Activated T-cell treated with anti-CD3 and anti-CD28 coated beads, Interleukin-2, amount 50 U/mL, for 4 hours (primary cell): ENCODE measurements around the gene CLCN6. TPM values are rescaled to one million over a fixed set of nuclear protein-coding genes. Genes with fewer than 3 reads are reported as not detected.

Source experiments
- ATAC-seq, 2 donors: fragments of 200-7000 bp; cut with Tn5 transposase; one replicate each; pipeline ENCODE4 v1.10.0; 2021
- DNase-seq: peaks from one replicate; pipeline ENCODE4 v3.0.0-alpha.2; 2020
- H3K27me3 Mint-ChIP-seq: one replicate; pipeline ENCODE4 v1.8.0; 2021; ENCODE audit warnings: low read depth, mixed read lengths
- H3K36me3 Mint-ChIP-seq: one replicate; pipeline ENCODE4 v1.8.0; 2022; ENCODE audit warnings: mixed read lengths; ENCODE audit not compliant: insufficient read depth
- H3K4me1 Mint-ChIP-seq: one replicate; pipeline ENCODE4 v1.8.0; 2021; ENCODE audit warnings: low read depth, mixed read lengths
- H3K4me3 Mint-ChIP-seq: one replicate; pipeline ENCODE4 v1.8.0; 2021; ENCODE audit warnings: mild to moderate bottlenecking, moderate library complexity, mixed read lengths
- H3K9me3 Mint-ChIP-seq: one replicate; pipeline ENCODE4 v1.8.0; 2021; ENCODE audit warnings: mixed read lengths
- total RNA-seq, 3 donors: library from RNA; stranded (reverse); gene quantifications; one replicate each; pipeline ENCODE4 v1.2.1, GENCODE V29; 2021

The CLCN6 gene
- total RNA-seq, 3 donors from 2014 or later: 8.6 to 13.5 (median 10.7) TPM

GRCh38 chr1:11770011-11770410 lies 36.0 kb upstream of the CLCN6 start:
- Mint-ChIP-seq H3K9me3 (no peaks in the 10 kb centered on the region), H3K4me3 (no peak overlapping the region), H3K36me3 (no peaks in the 10 kb centered on the region), H3K4me1 (no peaks in the 10 kb centered on the region), H3K27me3 (peaks cover 3% of the 10 kb centered on the region)
- ATAC-seq (no peak), DNase-seq (no peak)

- no peaks in the 10 kb centered on the region for H3K4me1 Mint-ChIP-seq
- no peak overlapping the region for H3K4me3 Mint-ChIP-seq
- H3K9me3 Mint-ChIP-seq: no peaks in the 10 kb centered on the region
- peaks cover 3% of the 10 kb centered on the region for H3K27me3 Mint-ChIP-seq
- ATAC-seq: no peak
- DNase-seq: no peak
- H3K36me3 Mint-ChIP-seq: no peaks in the 10 kb centered on the region
Measured at GRCh38 chr1:11771481-11772043, 34.4 kb upstream of the CLCN6 start.

DNA sequence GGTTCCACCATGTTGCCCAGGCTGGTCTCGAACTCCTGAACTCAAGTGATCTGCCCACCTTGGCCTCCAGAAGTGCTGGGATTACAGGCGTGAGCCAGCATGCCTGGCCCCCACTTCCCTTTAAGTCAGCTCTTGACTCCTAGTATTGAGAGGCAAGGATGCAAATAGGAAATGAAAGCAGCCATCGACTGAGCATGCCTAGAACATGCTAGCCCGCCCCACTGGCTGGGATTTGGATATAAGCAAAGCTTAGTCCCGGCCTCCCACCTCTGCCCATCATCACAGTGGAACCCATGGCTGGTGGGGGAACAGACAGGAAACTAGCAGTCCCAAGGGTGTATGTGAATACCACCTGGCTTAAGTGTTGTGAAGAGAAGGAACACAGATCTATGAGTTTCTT lies 33.5 kb upstream of the CLCN6 start:
- H3K4me1 Mint-ChIP-seq: no peaks in the 10 kb centered on the region
- ATAC-seq (no peak), DNase-seq (no peak)
- peaks cover 2% of the 10 kb centered on the region for H3K27me3 Mint-ChIP-seq
- H3K36me3 Mint-ChIP-seq: no peaks in the 10 kb centered on the region
- H3K4me3 Mint-ChIP-seq: no peak overlapping the region
- H3K9me3 Mint-ChIP-seq: no peaks in the 10 kb centered on the region

GRCh38 chr1:11774753-11775152 lies 31.2 kb upstream of the CLCN6 start:
- H3K27me3 Mint-ChIP-seq: peaks cover 2% of the 10 kb centered on the region
- DNase-seq (no peak), ATAC-seq (no peak)
- no peaks in the 10 kb centered on the region for H3K36me3 Mint-ChIP-seq
- H3K4me3 Mint-ChIP-seq: no peak overlapping the region
- no peaks in the 10 kb centered on the region for H3K9me3 Mint-ChIP-seq
- no peaks in the 10 kb centered on the region for H3K4me1 Mint-ChIP-seq

- ATAC-seq: no peak
- no peak for DNase-seq
- Mint-ChIP-seq H3K4me1 (no peaks in the 10 kb centered on the region), H3K4me3 (no peak overlapping the region), H3K27me3 (no peaks in the 10 kb centered on the region), H3K36me3 (no peaks in the 10 kb centered on the region), H3K9me3 (no peaks in the 10 kb centered on the region)
Measured at GRCh38 chr1:11777658-11778322, 28.2 kb upstream of the CLCN6 start.

DNA sequence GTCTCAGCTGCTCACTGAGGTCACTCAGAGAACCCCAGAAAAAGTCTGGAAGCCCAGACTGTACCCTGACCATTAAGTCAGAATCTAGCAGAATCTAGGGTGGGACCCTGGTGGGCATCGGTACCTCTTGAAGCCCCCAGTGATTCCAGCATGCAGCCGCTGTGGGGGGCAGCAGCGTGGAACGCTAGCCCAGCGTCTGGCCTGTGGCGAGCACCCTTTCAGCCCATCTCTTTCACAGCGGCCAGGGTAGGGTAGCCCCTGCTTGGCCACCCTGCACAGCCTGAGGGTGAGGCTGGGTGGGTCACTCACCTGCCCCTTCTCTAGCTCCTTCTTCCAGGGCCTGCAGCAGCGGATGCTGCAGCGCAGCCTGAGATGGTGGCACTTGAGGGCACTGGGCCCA lies 27.7 kb upstream of the CLCN6 start:
- ATAC-seq (no peak), DNase-seq (no peak)
- H3K4me1 Mint-ChIP-seq: no peaks in the 10 kb centered on the region
- H3K9me3 Mint-ChIP-seq: no peaks in the 10 kb centered on the region
- H3K27me3 Mint-ChIP-seq: no peaks in the 10 kb centered on the region
- no peaks in the 10 kb centered on the region for H3K36me3 Mint-ChIP-seq
- no peak overlapping the region for H3K4me3 Mint-ChIP-seq

- DNase-seq (no peak), ATAC-seq (no peak)
- Mint-ChIP-seq H3K4me3 (no peak overlapping the region), H3K27me3 (no peaks in the 10 kb centered on the region), H3K9me3 (no peaks in the 10 kb centered on the region), H3K4me1 (no peaks in the 10 kb centered on the region), H3K36me3 (no peaks in the 10 kb centered on the region)
Measured at GRCh38 chr1:11778844-11779623, 27.0 kb upstream of the CLCN6 start.

- Mint-ChIP-seq H3K4me1 (peaks cover 3% of the 10 kb centered on the region), H3K9me3 (no peaks in the 10 kb centered on the region), H3K4me3 (no peak overlapping the region), H3K27me3 (no peaks in the 10 kb centered on the region), H3K36me3 (no peaks in the 10 kb centered on the region)
- ATAC-seq (no peak), DNase-seq (no peak)
Measured at GRCh38 chr1:11779715-11780379, 26.1 kb upstream of the CLCN6 start.

DNA sequence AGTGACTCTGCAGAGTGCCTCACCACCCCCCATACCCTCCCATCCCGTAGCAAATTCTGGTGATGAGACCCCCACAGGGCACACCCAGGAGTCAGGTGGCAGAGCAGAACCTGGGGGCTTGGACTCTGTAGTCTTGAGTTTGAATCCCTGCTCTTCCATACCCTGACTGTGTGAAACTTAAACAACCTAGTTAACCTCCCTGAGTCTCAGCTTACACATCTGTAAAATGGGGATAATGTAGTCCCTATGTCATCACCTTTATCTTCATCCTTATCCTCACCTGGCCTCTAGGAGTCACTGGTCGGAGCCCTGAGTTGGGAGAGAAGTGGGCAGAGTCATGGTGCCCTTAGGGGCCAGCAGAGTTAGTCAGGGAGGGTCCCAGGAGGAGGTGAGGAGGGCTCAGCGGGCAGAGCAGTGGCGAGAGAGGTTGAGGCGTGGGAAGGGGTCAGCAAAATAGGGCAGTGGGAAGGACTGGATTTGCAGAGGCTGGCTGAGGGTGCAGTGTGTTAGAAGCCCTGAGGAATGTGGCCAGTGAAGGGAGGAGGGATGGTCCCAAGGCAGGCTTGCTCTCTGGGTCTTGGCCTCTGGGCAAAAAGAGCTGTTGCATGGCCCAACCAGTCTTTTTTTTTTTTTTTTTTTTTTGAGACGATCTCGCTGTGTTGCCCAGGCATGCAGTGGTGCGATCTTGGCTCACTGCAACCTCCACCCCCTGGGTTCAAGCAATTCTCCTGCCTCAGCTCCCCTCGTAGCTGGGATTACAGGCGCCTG lies 25.4 kb upstream of the CLCN6 start:
- no peak for ATAC-seq
- Mint-ChIP-seq H3K36me3 (no peaks in the 10 kb centered on the region), H3K27me3 (no peaks in the 10 kb centered on the region), H3K4me1 (peaks cover 8% of the 10 kb centered on the region), H3K9me3 (no peaks in the 10 kb centered on the region), H3K4me3 (no peak overlapping the region)
- DNase-seq: no peak

DNA sequence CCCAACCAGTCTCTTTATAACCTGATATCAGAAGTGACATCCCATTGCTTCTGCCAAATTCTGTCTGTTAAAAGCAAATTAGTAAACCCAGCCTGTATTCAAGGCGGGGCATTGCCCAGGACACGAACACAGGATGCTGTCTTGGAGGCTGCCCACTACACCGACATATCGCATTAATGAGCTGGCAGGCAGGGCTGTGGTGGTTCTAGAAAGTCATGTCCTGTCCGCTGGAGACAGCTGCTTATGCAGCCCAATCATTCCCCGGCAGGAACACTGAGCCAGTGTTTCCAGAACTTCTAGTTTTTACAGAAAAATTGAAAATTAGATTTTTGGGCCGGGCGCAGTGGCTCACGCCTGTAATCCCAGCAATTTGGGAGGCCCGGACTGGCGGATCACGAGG lies 24.7 kb upstream of the CLCN6 start:
- H3K36me3 Mint-ChIP-seq: no peaks in the 10 kb centered on the region
- no peaks in the 10 kb centered on the region for H3K9me3 Mint-ChIP-seq
- DNase-seq (no peak), ATAC-seq (no peak)
- H3K4me3 Mint-ChIP-seq: no peak overlapping the region
- peaks cover 8% of the 10 kb centered on the region for H3K4me1 Mint-ChIP-seq
- H3K27me3 Mint-ChIP-seq: no peaks in the 10 kb centered on the region

GRCh38 chr1:11782127-11782708 lies 23.8 kb upstream of the CLCN6 start:
- Mint-ChIP-seq H3K9me3 (no peaks in the 10 kb centered on the region), H3K4me3 (no peak overlapping the region), H3K27me3 (no peaks in the 10 kb centered on the region), H3K36me3 (no peaks in the 10 kb centered on the region), H3K4me1 (peaks cover 8% of the 10 kb centered on the region)
- no peak for DNase-seq
- ATAC-seq: no peak

- Mint-ChIP-seq H3K4me1 (peaks cover 8% of the 10 kb centered on the region), H3K36me3 (no peaks in the 10 kb centered on the region), H3K27me3 (no peaks in the 10 kb centered on the region), H3K9me3 (no peaks in the 10 kb centered on the region), H3K4me3 (no peak overlapping the region)
- ATAC-seq (no peak), DNase-seq (no peak)
Measured at GRCh38 chr1:11783556-11783955, 22.4 kb upstream of the CLCN6 start.

DNA sequence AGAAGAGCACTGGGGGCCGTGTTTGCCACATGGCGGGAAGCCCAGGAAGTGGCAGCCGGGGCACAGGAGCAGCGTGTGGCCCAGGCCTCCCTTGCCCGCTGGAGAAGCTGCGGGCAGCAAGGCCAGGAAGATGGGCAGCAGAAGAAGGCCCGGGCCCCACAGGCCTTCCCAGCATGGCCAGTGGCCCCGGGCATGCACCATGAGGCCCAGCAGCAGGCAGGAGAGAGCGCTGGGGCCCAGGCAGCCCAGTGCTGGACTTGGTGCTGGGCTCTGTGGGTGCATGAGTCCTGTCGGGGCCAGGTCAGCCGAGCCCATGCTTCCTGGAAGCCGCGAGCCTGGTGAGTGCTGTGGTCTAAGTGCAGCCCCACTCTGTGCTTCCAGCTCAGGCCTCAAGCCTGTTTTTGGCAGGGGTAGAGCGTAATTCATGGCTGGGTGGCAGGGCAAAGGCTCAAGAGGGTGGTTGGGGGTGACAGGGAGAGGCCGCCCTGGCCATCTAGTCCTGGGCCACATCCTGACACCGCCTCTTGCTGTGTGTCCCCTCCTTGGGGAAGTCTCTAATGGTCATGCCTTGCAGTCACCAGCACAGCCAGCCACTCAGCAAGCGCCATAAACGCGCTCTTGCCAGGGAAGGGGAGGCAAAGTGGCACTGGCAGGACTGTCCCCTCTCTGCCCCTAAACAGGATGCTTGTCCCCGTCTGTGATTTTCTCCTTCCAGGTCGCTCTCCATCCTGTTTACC lies 21.6 kb upstream of the CLCN6 start:
- H3K4me3 Mint-ChIP-seq: no peak overlapping the region
- H3K9me3 Mint-ChIP-seq: no peaks in the 10 kb centered on the region
- no peaks in the 10 kb centered on the region for H3K36me3 Mint-ChIP-seq
- H3K4me1 Mint-ChIP-seq: peaks cover 8% of the 10 kb centered on the region
- DNase-seq (no peak), ATAC-seq (no peak)
- no peaks in the 10 kb centered on the region for H3K27me3 Mint-ChIP-seq
